Measurements from ENCODE around the gene ADAT3.

Gene ADAT3

GRCh38 chr19:1952635-1953034 is 47.4 kb downstream of the ADAT3 start:
- ChIA-PET POLR2A (no interaction called here), CTCF (no interaction called here)
- DNase-seq (ENCODE audit: extremely low spot score) = no peak
- no peak for TF ChIP-seq LEF1 (IDR thresholded peaks at IDR 0.05; ENCODE audit: borderline replicate concordance)
- no peak for TF ChIP-seq ELF4 (IDR thresholded peaks at IDR 0.05)
- no peak for TF ChIP-seq NFRKB (IDR thresholded peaks at IDR 0.05)
- TF ChIP-seq BHLHE40 (IDR thresholded peaks at IDR 0.05; ENCODE audit: borderline replicate concordance) = no peak
- no peak for TF ChIP-seq FOXM1 (IDR thresholded peaks at IDR 0.05; ENCODE audit: borderline replicate concordance)
- no peak for TF ChIP-seq HDGF (IDR thresholded peaks at IDR 0.05; ENCODE audit: borderline replicate concordance)
- no peak for TF ChIP-seq ZNF384 (IDR thresholded peaks at IDR 0.05)
- TF ChIP-seq PKNOX1 (IDR thresholded peaks at IDR 0.05) = no peak
- TF ChIP-seq SUZ12 (IDR thresholded peaks at IDR 0.05) = no peak
- no peak for TF ChIP-seq ARNT (IDR thresholded peaks at IDR 0.05)
- TF ChIP-seq L3MBTL2 (conservative IDR thresholded peaks at IDR 0.05) = no peak
- TF ChIP-seq FOXK2 (IDR thresholded peaks at IDR 0.05) = no peak
- TF ChIP-seq TARDBP (IDR thresholded peaks at IDR 0.05) = no peak
- no peak for TF ChIP-seq FOXA1 (IDR thresholded peaks at IDR 0.05)
- TF ChIP-seq CTBP1 (IDR thresholded peaks at IDR 0.05; ENCODE audit: borderline replicate concordance) = no peak
- no peak for TF ChIP-seq SP1 (IDR thresholded peaks at IDR 0.05)

- POLR2A ChIA-PET = no interaction called here
- TF ChIP-seq HDGF (IDR thresholded peaks at IDR 0.05; ENCODE audit: borderline replicate concordance) = no peak
- TF ChIP-seq TARDBP (IDR thresholded peaks at IDR 0.05) = no peak
- no peak for TF ChIP-seq FOXA1 (IDR thresholded peaks at IDR 0.05)
- CTCF ChIA-PET = no interaction called here
- no peak for DNase-seq (ENCODE audit: extremely low spot score)
These were observed 47.8 kb downstream of the ADAT3 start for GRCh38 chr19:1953037-1953436.

GRCh38 chr19:1953441-1954094 is 48.4 kb downstream of the ADAT3 start:
- TF ChIP-seq SP1 (IDR thresholded peaks at IDR 0.05) = no peak
- no peak for TF ChIP-seq FOXK2 (IDR thresholded peaks at IDR 0.05)
- TF ChIP-seq ZNF384 (IDR thresholded peaks at IDR 0.05) = no peak
- TF ChIP-seq BHLHE40 (IDR thresholded peaks at IDR 0.05; ENCODE audit: borderline replicate concordance) = no peak
- no peak for TF ChIP-seq SUZ12 (IDR thresholded peaks at IDR 0.05)
- TF ChIP-seq PKNOX1 (IDR thresholded peaks at IDR 0.05) = no peak
- no peak for DNase-seq (ENCODE audit: extremely low spot score)
- CTCF ChIA-PET = no interaction called here
- POLR2A ChIA-PET = no interaction called here

- CTCF ChIA-PET = no interaction called here
These were observed 49.3 kb downstream of the ADAT3 start for GRCh38 chr19:1954532-1954933.

GRCh38 chr19:1955171-1956121 is 50.2 kb downstream of the ADAT3 start:
- ChIA-PET CTCF (no interaction called here), POLR2A (no interaction called here)
- no peak for TF ChIP-seq FOXA1 (IDR thresholded peaks at IDR 0.05)
- TF ChIP-seq PKNOX1 (IDR thresholded peaks at IDR 0.05) = no peak
- no peak for TF ChIP-seq SUZ12 (IDR thresholded peaks at IDR 0.05)
- no peak for TF ChIP-seq ZNF384 (IDR thresholded peaks at IDR 0.05)
- no peak for TF ChIP-seq CTBP1 (IDR thresholded peaks at IDR 0.05; ENCODE audit: borderline replicate concordance)
- TF ChIP-seq TARDBP (IDR thresholded peaks at IDR 0.05) = no peak
- no peak for TF ChIP-seq HDGF (IDR thresholded peaks at IDR 0.05; ENCODE audit: borderline replicate concordance)
- TF ChIP-seq BHLHE40 (IDR thresholded peaks at IDR 0.05; ENCODE audit: borderline replicate concordance) = no peak
- no peak for TF ChIP-seq NFRKB (IDR thresholded peaks at IDR 0.05)
- TF ChIP-seq L3MBTL2 (conservative IDR thresholded peaks at IDR 0.05) = no peak
- no peak for TF ChIP-seq LEF1 (IDR thresholded peaks at IDR 0.05; ENCODE audit: borderline replicate concordance)
- TF ChIP-seq ELF4 (IDR thresholded peaks at IDR 0.05) = no peak
- no peak for TF ChIP-seq FOXK2 (IDR thresholded peaks at IDR 0.05)
- TF ChIP-seq SP1 (IDR thresholded peaks at IDR 0.05) = no peak
- no peak for TF ChIP-seq ARNT (IDR thresholded peaks at IDR 0.05)
- TF ChIP-seq FOXM1 (IDR thresholded peaks at IDR 0.05; ENCODE audit: borderline replicate concordance) = no peak
- DNase-seq (ENCODE audit: extremely low spot score) = no peak

More at GRCh38 chr19:1954532-1954933, 49.3 kb downstream of the ADAT3 start:
- DNase-seq (ENCODE audit: extremely low spot score) = no peak
- TF ChIP-seq SUZ12 (IDR thresholded peaks at IDR 0.05) (no peak), FOXM1 (IDR thresholded peaks at IDR 0.05; ENCODE audit: borderline replicate concordance) (no peak), PKNOX1 (IDR thresholded peaks at IDR 0.05) (no peak), HDGF (IDR thresholded peaks at IDR 0.05; ENCODE audit: borderline replicate concordance) (no peak), CTBP1 (IDR thresholded peaks at IDR 0.05; ENCODE audit: borderline replicate concordance) (no peak), LEF1 (IDR thresholded peaks at IDR 0.05; ENCODE audit: borderline replicate concordance) (no peak), L3MBTL2 (conservative IDR thresholded peaks at IDR 0.05) (no peak), NFRKB (IDR thresholded peaks at IDR 0.05) (no peak), ELF4 (IDR thresholded peaks at IDR 0.05) (no peak), TARDBP (IDR thresholded peaks at IDR 0.05) (no peak), BHLHE40 (IDR thresholded peaks at IDR 0.05; ENCODE audit: borderline replicate concordance) (no peak), SP1 (IDR thresholded peaks at IDR 0.05) (no peak), ARNT (IDR thresholded peaks at IDR 0.05) (no peak)
- POLR2A ChIA-PET = no interaction called here

Measured in HEK293T (cell line).